Activated T-helper 1 cell treated with Interleukin-2 at 50 U/mL for 16 hours (primary cell): ENCODE results near the gene LRMDA.

Experiments used
- DNase-seq: peaks from one replicate; pipeline ENCODE4 v3.0.0-alpha.2; 2020; ENCODE audit warnings: low read depth

The LRMDA gene

GRCh38 chr10:75542084-75542483, 110.7 kb downstream of the LRMDA start:
- no peak for DNase-seq

GRCh38 chr10:75542906-75543305, 111.5 kb downstream of the LRMDA start:
- DNase-seq: no peak

GRCh38 chr10:75544386-75544785, 113.0 kb downstream of the LRMDA start:
- DNase-seq: no peak

GRCh38 chr10:75544993-75545706, 113.7 kb downstream of the LRMDA start:
- no peak for DNase-seq

GRCh38 chr10:75546004-75546403, 114.6 kb downstream of the LRMDA start:
- no peak for DNase-seq

GRCh38 chr10:75547391-75548298, 116.2 kb downstream of the LRMDA start:
- no peak for DNase-seq

- DNase-seq: no peak
These were observed 116.9 kb downstream of the LRMDA start for GRCh38 chr10:75548356-75548755.

- DNase-seq: no peak
These were observed 118.8 kb downstream of the LRMDA start for GRCh38 chr10:75550191-75550590.

GRCh38 chr10:75552171-75552570, 120.7 kb downstream of the LRMDA start:
- DNase-seq: no peak

- DNase-seq: no peak
These were observed 122.1 kb downstream of the LRMDA start for GRCh38 chr10:75553550-75553949.

- no peak for DNase-seq
These were observed 123.9 kb downstream of the LRMDA start for GRCh38 chr10:75555323-75555722.

GRCh38 chr10:75556320-75556719, 124.9 kb downstream of the LRMDA start:
- no peak for DNase-seq

- DNase-seq: no peak
These were observed 134.1 kb downstream of the LRMDA start for GRCh38 chr10:75565286-75566251.

- DNase-seq: no peak
These were observed 137.2 kb downstream of the LRMDA start for GRCh38 chr10:75568450-75569130.

GRCh38 chr10:75569506-75569905, 138.1 kb downstream of the LRMDA start:
- no peak for DNase-seq

- DNase-seq: no peak
These were observed 141.1 kb downstream of the LRMDA start for GRCh38 chr10:75572478-75572877.

GRCh38 chr10:75575940-75576339, 144.5 kb downstream of the LRMDA start:
- no peak for DNase-seq

- no peak for DNase-seq
These were observed 150.7 kb downstream of the LRMDA start for GRCh38 chr10:75582102-75582501.

- no peak for DNase-seq
These were observed 153.9 kb downstream of the LRMDA start for GRCh38 chr10:75585294-75585693.

GRCh38 chr10:75586814-75587213, 155.4 kb downstream of the LRMDA start:
- DNase-seq: no peak

- DNase-seq: no peak
These were observed 156.6 kb downstream of the LRMDA start for GRCh38 chr10:75588031-75588430.
